ENCODE measurements around the gene KDM4B.

The KDM4B gene

DNA sequence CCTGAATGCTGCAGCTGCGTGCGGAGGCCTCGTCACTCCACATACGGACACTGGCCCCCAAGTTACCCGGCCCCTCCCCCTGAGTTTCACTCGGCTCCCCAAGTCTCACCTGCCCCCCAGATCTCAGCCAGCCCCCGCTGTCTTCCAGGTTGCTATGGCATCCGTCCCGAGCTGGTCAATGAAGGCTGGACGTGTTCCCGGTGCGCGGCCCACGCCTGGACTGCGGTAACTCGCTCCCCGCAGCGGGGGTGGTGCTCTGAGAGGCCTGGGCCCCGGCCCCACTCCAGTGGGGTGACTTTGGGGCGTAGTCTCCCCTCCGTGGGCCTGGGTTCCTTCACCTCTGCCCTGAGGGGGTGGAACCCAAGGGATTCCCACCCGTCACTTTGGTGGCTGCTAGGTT lies 168.2 kb downstream of the KDM4B start:
- no peak for DNase-seq (ENCODE audit: low read depth)

DNA sequence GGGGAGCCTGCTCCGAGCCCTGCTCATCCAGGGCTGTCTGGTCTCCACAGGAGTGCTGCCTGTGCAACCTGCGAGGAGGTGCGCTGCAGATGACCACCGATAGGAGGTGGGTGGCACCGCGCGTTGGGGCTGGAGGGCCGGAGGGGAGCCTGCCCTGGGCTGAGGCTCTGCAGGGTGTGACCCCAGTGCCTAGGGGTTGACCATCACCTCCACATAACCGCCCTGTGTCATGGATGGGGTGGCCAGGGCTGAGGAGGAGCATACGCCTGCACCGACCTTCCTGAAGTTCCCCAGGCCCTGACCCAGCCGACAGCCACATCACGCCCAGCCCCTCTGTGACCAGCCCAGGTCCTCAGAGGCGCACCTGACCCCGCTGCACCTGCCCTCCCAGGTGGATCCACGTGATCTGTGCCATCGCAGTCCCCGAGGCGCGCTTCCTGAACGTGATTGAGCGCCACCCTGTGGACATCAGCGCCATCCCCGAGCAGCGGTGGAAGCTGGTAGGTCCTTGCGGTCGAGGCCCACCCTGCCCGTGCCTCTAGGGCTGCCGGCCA lies 168.7 kb downstream of the KDM4B start:
- DNase-seq (ENCODE audit: low read depth) = no peak

GRCh38 chr19:5138606-5139582 lies 170.0 kb downstream of the KDM4B start:
- DNase-seq (ENCODE audit: low read depth) = peak; percentile 51

DNA sequence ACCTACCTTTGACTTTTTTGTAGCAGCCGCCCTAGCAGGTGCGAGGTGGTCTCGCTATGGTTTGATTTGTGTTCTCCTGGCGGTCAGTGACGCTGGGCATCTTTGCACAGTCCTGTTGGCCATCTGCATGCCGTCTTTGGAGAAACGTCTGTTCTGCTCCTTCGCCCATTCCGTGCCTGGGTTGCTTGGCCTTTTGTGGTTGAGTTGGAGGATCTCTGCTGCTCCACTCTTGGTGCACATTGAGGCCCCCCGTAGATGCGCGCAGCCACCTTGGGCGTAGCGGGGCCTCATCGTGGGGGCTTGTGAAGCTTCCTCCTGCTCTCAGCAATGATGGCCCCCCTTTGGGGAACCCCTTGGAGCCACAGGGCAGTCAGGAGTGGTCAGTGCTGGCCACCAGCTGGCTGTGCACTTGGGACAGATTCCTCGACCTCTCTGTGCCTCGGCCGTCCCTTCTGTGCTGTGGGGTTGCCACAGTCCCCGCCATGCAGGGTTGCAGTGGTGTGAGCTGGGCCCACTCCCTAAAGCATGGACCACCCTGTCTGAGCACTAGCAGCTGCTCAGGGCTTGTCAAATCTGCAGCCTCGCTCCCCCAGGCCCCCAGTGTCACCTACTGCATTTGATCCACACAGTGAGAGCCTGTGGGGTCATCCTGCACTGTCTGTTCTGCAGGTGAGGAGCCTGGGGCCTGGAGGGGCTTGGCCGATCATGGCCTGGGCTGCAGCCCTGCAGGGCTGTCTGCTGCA lies 170.8 kb downstream of the KDM4B start:
- DNase-seq (ENCODE audit: low read depth) = no peak

DNA sequence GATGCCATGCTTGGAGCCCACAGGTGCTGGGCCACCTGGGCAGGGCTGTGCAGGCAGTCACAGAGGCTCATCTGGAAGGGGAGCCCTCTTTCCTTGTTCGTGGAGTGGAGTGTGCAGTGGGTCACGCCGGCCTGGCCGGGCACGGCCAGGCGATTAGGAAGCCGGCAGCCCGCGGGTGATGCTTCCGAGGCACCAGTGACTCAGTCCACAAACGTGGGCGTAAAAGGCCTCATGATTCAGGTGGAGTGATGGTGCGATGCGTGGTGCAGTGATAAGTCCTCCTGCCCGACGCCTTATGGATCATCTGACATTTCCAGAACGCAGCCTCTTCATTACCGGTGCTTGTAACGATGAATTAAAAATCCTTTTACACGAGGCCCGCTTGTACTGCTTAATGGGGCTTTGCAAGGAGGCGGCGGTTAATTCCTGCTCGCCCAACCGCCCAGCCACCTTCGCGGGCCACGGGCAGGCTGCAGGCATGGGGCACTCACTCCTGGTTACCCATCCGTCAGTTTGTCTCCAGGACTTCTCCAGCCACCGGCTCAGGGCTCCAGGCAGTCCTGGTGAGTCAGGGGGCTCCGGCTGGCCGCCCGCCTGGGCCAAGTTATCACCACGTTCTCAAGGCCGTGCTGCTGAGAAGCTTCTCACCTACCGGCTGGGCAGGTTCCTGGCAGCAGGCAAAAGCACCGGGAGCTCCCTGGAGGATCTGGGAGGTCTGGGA lies 172.4 kb downstream of the KDM4B start:
- DNase-seq (ENCODE audit: low read depth) = no peak

- no peak for DNase-seq (ENCODE audit: low read depth)
Observed at GRCh38 chr19:5141850-5142724, 173.2 kb downstream of the KDM4B start.

DNA sequence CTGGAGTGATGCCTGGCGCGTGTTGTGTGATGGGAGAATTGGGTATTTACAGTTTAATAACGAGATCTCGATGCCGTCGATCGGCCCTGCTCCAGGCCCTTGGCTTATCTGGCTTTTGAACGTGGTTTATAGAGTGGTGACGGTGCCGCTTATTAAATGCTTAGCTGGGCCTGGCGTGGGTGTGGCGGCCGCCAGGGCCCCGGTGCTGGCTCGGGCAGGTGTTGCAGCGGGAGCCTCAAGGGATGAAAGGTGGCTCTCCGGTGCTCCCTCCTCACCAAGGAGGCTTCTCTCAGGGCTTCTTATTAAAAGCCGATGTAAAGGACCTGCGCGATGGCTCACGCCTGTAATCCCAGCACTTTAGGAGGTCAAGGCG lies 173.8 kb downstream of the KDM4B start:
- no peak for DNase-seq (ENCODE audit: low read depth)

DNA sequence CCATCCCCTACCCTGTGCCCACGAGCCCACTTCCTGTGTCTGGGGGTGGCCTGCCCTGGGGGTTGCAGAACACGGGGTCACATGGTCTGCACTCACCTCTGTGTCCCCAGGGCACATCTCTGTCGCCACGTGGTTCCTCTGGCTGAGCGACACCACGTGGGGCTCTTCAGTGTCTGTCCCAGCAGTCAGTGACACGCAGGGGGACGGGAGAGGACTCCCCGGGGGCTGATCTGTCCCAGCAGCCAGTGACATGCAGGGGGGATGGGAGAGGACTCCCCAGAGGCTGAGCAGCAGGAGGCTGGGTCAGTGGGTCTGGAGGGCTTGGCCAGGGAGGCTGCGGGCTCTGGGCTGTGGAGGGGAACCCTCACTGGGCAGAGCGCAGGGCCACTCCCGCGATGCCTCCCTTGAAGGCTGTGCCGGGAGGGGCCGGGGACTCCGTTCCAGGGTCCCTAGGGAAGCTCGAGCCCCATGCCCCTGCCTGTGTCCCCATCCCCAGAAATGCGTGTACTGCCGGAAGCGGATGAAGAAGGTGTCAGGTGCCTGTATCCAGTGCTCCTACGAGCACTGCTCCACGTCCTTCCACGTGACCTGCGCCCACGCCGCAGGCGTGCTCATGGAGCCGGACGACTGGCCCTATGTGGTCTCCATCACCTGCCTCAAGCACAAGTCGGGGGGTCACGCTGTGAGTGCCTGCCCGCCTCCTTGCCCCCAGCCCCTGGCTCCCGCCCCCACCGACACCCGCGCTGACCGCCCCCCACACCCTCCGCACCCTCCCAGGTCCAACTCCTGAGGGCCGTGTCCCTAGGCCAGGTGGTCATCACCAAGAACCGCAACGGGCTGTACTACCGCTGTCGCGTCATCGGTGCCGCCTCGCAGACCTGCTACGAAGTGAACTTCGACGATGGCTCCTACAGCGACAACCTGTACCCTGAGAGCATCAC lies 174.8 kb downstream of the KDM4B start:
- no peak for DNase-seq (ENCODE audit: low read depth)

DNA sequence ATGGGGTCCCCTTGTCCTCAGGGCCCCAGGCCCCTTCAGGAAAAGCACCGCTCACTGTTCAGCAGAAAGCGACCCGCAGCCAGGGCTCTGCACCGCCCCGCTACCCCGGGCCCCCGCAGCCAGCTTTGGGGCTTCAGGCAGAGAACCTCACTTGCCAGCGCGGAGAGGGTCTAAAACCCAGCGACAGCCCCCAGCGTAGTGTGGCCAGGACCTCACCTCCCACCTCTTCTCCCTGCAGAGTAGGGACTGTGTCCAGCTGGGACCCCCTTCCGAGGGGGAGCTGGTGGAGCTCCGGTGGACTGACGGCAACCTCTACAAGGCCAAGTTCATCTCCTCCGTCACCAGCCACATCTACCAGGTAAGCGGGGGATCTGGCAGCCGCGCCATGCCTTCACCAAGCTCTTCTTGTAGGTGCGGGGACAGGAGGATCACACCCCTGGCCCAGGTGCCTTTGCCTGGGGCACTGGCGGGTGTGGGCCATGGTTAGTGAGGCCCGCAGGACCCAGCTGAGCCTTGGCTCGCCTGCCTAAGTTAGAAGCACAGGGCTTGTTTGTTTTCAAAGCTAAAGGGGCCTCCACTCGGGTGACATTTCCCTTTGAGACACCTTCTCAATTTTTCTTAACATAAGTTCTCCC lies 175.7 kb downstream of the KDM4B start:
- no peak for DNase-seq (ENCODE audit: low read depth)

DNA sequence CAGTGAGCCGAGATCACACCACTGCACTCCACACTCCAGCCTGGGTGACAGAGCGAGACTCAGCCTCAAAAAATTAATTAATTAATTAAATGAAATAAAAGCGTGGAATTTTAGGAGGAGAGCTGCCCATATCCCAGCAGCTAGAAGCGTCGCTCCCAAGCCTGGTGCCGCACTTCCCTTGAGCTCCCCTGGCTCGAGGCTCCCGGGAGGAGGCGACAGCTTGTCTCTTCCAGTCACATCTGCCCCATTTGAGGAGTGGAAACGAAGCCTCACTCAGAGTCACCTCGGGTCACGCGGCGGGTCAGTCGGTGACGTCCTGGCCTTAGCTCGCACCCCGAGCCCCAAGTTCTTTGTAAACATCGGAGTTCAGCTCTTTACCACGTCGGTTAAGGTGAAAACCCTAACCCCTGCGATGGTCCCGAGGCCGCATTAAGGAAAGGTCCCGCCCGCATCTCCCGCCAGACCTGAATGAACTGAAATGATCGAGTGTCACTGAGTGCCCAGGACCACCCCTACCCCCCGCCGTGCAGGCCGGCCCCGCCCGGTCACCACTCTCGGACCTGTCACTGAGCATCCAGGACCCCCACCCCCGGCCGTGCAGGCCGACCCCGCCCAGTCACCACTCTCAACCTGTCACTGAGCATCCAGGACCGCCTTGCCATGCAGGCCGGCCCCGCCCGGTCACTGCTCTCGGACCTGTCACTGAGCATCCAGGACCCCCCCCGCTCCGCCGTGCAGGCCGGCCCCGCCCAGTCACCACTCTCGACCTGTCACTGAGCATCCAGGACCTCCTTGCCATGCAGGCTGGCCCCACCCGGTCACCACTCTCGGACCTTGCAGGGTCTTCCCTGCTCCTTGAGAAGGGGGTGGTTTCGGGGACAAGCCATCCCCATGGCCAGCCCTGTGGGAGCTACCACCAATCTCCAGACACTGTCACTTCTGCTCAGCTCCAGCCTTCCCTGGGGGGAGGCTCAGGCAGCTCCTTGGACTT lies 176.9 kb downstream of the KDM4B start:
- no peak for DNase-seq (ENCODE audit: low read depth)

DNA sequence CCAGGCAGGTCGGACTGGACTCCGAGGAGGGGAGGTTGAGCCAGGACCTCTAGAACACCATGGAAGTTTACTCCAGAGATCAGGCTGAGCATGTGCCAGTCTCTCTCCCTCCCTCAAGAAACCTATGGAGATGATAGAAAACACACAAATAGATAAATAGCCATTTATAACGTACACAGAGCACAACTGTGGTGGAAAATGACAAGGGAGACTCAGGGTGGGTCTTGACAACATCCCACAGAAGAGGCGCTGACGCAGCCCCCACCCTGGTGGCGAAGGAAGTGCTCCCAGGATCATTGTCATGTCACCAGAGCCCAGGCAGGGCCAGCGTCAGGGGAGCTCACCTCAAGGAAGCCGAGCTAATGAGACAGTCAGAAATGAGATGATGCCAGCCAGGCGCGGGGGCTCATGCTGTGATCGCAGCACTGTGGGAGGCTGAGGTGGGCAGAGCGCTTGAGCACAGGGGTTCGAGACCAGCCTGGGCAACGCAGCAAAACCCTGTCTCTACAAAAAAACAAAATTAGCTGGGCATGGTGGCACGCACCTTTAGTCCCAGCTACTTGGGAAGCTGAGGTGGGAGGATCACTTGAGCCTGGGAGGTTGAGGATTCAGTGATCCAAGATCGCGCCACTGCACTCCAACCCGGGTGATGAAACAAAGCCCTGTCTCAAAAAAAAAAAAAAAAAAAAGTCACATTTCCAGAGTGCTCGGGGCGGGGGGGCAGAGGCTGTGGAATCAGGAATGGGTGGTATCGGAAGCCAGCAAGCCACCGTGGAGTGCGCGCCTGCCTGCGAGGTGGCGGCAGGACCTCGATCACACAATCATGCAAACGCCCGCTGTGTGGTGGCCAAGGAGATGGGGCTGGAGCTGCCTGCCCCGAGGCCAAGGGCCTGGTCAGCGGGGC lies 178.4 kb downstream of the KDM4B start:
- no peak for DNase-seq (ENCODE audit: low read depth)

- DNase-seq (ENCODE audit: low read depth) = no peak
Observed at GRCh38 chr19:5147978-5148793, 179.3 kb downstream of the KDM4B start.

DNA sequence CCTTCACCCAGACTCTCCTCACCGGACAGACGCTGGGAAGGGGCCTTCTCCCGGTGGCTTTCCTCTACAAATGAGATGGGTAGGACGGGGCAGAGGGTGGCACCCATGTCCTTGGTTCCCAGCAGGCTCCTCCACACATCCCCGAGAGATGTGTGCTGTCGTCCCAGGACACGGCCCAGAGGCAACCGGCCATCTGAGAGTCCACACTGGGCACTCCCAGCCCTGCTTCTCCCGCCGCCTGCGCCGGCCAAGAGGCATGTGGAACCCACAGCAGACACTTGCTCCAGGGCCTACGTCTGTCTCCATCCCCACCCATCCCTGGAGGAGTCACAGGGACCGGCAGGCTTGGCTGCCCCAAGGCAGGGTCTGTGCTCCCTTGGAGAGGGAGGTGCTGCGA lies 179.9 kb downstream of the KDM4B start:
- DNase-seq (ENCODE audit: low read depth) = no peak

DNA sequence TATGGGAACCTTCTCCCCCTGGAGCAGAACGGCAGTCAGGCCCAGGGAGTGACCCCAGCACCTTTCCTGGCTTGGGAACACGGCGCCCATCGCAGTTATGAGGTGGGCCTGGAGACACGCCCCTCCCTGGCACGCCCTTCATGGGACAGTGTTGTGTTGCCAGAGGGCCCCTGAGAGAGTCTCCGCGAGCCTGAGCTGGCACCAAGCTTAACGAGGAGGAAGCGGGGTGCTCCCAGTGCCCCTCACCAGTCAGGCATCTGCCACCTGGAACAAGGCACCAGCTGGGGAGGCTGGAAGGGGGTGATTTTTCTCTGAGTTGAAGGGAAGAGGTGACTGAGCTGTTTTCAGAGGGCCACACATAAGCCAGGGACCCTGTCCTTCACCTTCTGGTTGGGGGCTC lies 180.6 kb downstream of the KDM4B start:
- DNase-seq (ENCODE audit: low read depth) = no peak

DNA sequence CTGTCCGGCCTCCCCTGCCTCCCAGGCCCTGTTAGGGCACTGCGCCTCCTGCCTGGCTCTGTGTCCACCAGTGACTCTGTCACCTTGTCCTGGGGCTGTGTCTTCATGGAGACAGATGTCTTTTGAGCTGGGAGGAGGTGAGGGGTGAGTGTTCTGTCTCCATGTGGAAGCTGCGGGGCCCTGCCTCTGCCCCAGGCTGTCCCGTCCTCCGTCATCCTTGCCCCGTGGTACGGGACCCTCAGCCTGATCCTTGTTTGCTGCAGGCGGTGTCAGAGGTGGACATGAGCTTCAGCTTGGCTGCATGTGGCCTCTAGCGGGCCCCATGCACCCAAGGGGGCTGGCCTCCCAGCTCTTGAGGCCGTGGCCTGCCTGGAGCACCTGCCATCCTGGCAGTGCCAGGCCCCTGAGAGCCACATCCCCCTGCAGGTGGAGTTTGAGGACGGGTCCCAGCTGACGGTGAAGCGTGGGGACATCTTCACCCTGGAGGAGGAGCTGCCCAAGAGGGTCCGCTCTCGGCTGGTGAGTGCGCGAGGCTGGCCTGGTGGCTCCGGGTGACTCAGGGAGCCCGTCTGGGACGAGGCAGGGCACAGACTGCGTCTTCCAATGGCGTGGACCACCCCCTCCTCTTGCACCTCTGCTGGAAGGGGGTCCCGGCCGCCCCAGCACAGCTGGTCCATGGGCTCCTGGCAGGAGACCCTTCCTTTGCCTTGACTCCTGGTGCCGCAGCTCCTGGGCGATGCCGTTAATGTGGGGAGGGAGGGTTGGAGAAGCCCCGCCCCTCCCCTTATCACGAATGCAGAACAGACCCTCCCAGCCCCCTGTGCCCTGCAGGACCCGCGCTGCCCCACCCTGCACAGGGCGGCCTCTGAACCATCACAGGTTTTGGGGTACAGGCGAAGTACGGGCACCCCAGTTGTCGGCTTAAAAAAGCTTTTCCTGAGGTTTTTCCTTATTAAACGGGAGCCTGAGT lies 181.3 kb downstream of the KDM4B start:
- DNase-seq (ENCODE audit: low read depth) = no peak
